GM21529 (cell line): Measurements from ENCODE around the gene RAPGEF5.

ENCODE experiments used
- ATAC-seq: cut with Tn5 transposase; IDR thresholded peaks from one replicate; pipeline ENCODE4 v1.9.1; 2021; ENCODE audit not compliant: unreplicated experiment

The RAPGEF5 gene, protein sequence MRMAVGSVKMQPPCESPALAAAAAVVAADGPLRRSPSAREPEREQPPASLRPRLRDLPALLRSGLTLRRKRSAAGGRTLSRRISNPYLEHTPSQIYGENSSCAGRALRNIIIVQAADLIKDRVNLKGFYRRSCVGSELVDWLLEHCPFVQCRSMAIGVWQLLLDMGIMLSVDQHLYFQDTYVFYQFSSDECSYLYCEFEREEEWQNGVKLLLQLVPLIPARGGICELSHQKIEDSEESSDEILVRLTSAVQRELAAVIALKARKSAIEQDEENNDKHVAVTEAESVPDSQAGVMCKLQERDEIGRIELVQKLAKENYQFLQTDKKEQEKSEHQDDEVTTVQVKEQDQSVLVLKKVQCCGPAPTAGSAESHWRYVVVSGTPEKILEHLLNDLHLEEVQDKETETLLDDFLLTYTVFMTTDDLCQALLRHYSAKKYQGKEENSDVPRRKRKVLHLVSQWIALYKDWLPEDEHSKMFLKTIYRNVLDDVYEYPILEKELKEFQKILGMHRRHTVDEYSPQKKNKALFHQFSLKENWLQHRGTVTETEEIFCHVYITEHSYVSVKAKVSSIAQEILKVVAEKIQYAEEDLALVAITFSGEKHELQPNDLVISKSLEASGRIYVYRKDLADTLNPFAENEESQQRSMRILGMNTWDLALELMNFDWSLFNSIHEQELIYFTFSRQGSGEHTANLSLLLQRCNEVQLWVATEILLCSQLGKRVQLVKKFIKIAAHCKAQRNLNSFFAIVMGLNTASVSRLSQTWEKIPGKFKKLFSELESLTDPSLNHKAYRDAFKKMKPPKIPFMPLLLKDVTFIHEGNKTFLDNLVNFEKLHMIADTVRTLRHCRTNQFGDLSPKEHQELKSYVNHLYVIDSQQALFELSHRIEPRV

DNA sequence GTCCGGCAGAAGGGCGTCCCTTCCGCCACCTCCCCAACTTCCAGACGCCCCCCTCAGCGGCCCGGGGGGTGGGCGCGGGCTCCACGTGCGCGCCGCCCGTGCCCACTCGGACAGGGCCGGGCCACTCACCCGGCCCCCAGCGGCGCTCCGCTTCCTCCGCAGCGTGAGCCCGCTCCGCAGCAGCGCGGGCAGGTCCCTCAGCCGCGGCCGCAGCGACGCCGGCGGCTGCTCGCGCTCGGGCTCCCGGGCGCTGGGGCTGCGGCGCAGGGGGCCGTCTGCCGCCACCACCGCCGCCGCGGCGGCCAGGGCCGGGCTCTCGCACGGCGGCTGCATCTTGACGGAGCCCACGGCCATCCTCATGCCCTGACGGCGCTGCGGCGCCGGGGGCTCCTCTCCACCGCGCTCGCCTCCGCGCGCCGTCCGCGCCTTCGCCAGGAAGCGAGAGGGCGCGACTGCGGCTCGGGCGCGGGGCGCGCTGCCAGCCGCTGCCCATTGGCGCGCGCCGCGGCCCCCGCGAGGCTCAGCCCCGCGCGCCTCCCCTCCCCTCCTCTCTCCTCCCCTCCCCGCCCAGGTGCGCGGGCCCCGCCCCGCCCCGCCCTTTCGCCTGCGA is at the start of gene RAPGEF5:
RAPGEF5 (minus strand) TSS at position 454 of the 610 bp plus-strand sequence; CDS start at position 360, 94 bp downstream.
- ATAC-seq: peak; percentile 54

- ATAC-seq: no peak
Observed at GRCh38 chr7:22406715-22407114, 49.8 kb upstream of the RAPGEF5 start.

DNA sequence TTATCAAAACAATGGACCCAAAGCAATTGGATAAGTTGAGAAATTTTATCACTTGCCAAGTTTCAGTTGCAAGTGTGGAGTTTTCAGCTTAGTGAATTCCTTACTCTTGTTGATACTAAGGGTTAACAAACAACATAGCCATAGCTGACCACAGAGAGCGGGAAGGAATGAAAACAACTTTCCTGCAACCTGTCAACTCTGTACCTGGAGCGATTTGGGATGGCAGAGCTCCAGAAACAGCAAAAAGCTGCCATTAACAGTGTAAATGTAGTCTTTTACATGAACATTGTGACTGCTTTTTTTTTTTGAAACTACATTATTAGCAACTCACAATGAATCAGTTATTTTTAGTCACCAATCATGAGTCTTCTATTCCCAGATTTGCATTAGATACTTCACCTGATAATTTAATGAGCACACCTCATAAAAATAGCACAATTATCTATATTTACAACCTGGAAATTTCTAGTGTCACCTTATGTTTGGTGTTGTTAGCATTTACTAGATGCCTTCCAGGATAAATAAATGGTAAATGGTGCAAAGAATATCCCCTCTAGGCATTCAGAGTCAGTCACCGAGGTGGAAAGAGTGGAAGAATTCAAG is 47.6 kb upstream of the RAPGEF5 start:
- ATAC-seq: no peak

- no peak for ATAC-seq
Observed at GRCh38 chr7:22403344-22403743, 46.4 kb upstream of the RAPGEF5 start.

- peak; percentile 46 for ATAC-seq
Observed at GRCh38 chr7:22402250-22402649, 45.3 kb upstream of the RAPGEF5 start.

GRCh38 chr7:22400936-22401553 is 44.1 kb upstream of the RAPGEF5 start:
- no peak for ATAC-seq

DNA sequence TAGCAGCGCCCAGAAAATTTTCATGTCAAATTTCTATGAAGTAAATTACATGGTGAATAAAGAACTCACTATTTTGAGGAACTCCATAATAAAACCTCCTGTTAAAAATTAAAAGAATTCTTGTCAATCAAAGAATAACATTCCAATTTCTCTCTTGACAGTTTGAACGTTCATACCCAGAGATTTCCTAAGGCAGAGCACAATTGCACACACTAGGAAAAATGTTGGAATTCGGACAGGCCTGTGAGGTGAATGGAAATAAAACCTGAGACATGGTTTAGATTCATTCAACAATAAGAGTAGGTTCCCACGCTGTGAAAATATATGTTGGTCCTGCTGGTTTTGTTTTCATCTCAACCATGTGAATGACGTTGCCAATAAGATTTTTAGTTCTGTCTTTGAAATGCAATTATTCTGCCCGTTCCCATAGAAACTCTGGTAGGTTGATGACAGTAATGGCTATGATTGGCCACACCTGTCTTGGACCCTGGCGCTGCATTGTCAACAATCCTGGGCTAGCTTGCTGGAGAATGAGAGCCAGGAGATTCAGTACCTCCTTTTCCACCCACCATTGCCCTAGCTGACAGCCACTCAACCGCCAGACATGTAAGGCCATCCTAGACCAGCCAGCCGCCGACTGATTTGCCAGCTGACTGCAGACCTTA is 43.3 kb upstream of the RAPGEF5 start:
- ATAC-seq: no peak

DNA sequence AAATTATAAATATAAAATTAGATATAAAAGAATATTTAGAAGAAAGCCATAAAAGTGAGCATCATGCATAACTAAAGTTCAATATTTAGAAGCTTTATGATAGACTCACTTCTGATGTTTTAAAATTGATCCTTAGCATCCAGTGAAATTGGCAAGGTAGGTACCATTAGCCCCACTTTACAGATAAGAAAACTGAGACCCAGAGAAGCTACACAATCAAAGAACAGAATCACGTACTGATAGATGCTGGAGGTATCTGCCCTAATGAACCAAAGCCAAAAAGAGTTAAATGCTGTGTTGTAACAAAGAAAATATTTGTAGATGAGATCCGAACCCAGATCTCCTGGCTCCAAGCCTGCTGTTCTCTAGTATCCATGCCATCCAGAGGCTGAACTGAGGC is 42.6 kb upstream of the RAPGEF5 start:
- ATAC-seq: no peak

- ATAC-seq: no peak
Observed at GRCh38 chr7:22399091-22399490, 42.1 kb upstream of the RAPGEF5 start.

GRCh38 chr7:22397981-22398380 is 41.0 kb upstream of the RAPGEF5 start:
- ATAC-seq: no peak

- ATAC-seq: no peak
Observed at GRCh38 chr7:22395222-22395621, 38.3 kb upstream of the RAPGEF5 start.

GRCh38 chr7:22394739-22395138 is 37.8 kb upstream of the RAPGEF5 start:
- no peak for ATAC-seq

DNA sequence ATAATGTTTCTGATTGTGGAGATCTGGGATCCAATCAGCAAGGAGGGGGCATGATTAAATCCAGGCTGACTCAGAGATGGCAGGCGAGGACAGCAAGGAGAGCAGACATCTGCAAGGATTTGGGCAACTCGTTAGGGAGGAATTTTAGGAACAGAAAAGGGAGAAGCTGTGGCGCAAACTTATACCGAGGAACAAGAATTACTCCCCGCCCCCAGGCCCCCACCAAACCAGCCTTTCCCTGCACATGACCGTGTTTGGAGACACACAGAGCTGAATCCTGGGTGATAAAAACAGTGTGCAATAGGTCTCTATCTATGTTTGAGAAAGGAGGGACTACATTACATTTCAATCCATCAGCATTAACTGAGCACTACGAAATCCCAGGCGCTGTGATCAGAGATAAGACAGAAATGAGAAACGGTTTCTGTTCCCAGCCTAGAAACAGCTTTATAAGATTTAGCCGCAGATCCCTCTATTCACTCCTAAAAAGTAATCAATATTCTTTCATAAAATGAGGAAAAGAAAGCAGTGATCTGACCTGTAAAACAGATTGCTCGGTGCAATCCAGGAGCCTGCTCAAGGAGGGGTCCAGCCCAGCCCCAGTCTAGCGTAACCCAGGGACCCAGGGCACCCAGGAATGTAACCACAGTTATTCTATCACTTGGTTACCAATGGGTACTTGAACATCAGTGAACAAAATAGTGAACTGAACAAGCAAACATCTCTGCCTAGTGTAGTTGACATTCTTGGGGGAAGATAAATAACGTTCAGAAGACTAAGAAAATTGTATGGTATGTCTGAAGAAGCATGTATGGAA is 37.2 kb upstream of the RAPGEF5 start:
- no peak for ATAC-seq

DNA sequence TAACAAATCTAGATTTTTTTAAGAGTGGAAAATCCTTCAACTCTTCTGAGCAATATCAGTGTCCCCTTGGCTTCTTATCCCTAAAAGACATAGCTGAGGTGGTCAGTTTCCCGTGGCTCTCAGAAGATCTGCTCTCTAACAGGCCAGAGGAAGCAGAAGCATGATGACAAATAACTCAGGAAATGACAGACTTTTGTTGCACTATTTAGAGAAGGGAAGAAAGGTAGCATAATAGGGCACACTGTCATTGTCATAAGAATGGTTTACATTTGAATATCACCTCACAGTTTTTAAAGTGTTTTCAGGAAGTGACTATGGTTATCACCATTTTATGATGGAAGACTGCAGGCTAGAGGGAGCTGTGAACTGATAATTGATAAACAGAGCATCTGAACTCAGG is 33.6 kb upstream of the RAPGEF5 start:
- ATAC-seq: no peak

GRCh38 chr7:22389892-22390291 is 32.9 kb upstream of the RAPGEF5 start:
- ATAC-seq: no peak

DNA sequence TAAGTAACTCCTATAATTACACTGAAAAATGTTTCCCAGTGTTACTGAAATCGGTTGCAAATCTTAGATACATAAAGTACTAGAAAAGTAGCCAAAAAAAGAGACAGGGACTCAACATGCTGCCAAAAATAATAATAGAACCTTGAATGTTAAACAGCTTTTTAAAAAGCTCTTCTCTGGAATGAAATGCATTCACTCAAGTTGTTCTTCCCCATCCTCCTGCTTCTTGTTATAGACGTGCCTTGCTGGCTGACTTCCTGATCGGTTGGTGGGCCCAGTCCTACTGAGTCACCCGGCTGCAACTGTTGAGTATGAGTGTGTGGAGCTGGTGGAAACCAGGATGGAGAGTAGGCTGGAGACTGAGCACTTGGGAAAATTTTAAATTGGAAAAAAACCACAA is 30.6 kb upstream of the RAPGEF5 start:
- ATAC-seq: no peak

- ATAC-seq: peak; percentile 57
Observed at GRCh38 chr7:22386865-22387264, 29.9 kb upstream of the RAPGEF5 start.

- peak; percentile 55 for ATAC-seq
Observed at GRCh38 chr7:22386206-22386858, 29.4 kb upstream of the RAPGEF5 start.

- ATAC-seq: peak; percentile 46
Observed at GRCh38 chr7:22385326-22385725, 28.4 kb upstream of the RAPGEF5 start.
